GM19395 (cell line): ENCODE data around the gene PLAC8L1.
"Not testable (repeated sequence)": the region's sequence is repeated elsewhere in the genome, so short reads cannot be mapped to it uniquely, and the experiment has no call there.

Experiments used
- ATAC-seq: cut with Tn5 transposase; IDR thresholded peaks from one replicate; pipeline ENCODE4 v1.9.1; 2021; ENCODE audit warnings: mild to moderate bottlenecking, moderate library complexity; ENCODE audit not compliant: unreplicated experiment

The PLAC8L1 gene, protein sequence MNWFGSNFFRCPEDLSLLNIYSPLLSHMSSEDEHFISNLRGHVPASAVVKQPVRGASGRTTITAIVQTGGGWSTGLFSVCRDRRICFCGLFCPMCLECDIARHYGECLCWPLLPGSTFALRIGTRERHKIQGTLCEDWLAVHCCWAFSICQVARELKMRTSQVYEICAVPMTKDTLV

DNA sequence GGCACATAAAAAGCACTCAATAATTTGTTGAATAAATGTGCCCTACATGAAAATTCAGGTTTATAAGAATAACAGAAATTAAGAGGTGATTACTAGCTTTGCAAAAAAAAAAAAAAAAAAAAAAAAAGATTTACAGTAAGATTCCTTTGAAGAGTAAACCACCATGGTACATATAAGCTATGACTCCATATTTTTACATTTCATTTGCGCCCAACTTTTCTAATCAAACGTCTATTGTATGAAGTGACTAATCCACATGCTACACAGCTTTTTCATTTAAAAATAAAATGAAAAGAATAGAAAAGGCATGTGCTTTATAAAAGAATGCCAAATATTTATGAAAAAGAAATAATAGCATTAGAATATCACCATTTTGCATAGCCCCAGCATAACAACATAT is at the start of gene PLAC8L1:
TSS of gene PLAC8L1 (minus strand) at position 101 of the 400 bp plus-strand sequence. CDS start 1,266 bp downstream, outside the sequence.
- no peak for ATAC-seq

DNA sequence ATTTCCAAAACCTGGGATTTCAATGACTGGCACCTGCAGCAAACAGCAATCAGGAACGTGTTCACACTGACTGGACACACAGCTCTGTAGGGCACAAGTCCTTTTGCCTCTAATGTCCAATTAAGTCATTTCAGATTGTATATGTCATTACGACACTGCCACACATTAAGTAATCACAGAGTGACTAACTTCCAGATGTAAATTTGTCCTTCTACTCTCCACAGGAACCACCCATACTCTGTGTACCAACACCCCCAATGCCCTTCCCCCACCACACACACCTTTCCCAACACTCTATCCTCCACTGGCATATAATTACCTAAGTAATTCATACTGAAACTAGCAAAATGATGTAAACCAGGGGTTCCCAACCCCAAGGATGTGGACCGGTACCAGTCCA is 46.6 kb upstream of the PLAC8L1 start:
- ATAC-seq = no peak

DNA sequence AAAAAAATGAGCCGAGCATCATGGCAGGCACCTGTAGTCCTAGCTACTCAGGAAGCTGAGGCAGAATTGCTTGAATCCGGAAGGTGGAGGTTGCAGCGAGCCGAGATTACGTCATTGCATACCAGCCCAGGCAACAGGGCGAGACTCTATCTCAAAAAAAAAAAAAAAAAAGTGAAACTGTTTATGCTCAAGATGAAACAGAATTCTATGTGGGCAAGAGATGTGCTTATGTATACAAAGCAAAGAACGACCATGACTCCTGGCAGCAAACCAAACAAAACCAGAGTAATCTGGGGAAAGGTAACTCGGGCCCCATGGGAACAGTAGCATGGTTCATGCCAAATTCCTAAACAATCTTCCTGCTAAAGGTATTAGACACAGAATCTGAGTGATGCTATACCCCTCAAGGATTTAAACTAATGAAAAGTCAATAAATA is 32.6 kb upstream of the PLAC8L1 start:
- ATAC-seq = no peak

DNA sequence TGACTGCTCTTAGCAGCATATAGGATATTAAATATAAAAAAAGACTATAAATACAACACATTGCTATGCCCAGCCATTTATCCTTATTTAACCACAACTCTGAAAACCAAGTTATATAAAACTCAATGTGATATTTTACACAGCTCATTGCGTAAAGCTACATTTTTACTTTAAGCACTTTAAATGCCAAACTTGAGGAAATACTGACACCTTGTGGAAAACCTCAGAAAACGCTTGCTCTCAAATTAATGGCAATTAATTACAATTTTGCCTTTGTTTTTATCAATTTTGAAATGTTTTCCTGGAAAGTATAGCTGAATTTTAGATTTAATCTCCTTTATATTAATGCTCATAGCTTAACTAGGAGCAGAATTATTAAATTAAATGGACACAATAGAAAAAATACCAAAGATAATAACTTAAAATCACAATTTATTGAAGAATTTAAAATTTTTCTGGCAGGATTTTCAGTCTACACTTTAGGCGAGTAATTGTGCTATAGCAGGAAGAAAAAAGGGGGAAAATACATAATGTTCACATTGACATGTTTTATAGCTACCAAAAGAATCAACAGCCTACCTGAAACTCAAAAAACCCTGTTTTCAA is 25.2 kb upstream of the PLAC8L1 start:
- ATAC-seq = no peak

DNA sequence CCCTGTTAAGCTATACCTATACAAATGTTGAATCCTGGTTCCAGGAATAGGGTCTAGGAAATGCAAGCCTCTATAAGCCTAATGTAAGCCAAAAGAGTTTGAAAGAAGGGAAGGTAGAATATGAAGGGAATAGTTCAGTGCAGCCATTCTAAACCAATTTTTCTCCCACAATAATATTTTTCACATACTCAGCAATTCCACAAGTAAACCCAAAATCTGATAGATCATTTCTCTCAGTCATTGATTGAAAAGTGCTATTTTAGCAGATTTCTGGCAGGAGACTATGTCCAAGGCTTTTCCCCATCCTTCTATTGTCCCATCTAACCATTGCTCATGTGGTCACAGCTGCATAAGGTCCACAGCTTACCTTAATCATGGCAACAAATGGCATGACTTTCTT is 20.7 kb upstream of the PLAC8L1 start:
- no peak for ATAC-seq

DNA sequence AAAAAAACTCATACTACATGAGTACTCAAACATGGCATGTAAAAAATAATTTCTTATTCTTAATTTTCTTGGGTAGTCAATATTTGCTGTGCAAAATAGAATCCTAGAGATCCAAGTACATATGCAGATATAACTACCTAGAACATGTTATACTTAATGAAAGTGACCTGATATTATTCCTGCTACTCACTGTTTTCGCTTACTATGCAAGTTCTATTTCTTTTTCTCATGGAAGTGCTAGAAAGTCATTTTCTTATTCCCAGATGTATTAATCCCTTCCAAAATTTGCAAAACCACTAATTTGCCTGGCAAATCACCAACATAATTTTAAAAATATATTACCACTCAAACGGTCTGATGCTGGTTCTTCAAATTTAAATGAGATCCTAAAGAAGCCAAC is 19.2 kb upstream of the PLAC8L1 start:
- ATAC-seq = no peak

DNA sequence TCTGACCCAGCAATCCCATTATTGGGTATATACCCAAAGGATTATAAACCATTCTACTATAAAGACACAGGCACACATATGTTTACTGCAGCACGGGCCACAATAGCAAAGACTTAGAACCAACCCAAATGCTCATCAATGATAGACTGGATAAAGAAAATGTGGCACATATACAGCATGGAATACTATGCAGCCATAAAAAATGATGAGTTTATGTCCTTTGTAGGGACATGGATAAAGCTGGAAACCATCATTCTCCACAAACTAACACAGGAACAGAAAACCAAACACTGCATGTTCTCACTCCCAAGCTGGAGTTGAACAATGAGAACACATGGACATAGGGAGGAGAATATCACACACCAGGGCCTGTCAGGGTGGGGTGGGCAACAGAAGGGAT is 16.1 kb upstream of the PLAC8L1 start:
- ATAC-seq = not testable (repeated sequence)

DNA sequence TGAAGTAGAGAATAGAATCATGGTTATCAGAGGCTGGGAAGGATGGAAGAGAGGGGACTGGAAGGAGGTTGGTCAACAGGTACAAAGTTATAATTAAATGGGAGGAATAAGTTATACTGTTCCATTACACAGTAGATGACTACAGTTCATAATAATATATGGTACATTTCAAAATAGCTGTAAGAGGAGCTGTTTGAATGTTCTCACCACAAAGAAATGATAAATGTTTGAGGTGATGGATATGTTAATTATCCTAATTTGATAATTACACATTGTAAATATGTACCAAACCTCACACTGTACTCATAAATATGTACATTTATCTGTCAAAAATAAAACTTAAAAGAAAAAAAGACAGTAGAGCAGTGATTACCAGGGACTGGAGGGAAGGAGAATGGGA is 12.9 kb upstream of the PLAC8L1 start:
- ATAC-seq = no peak

DNA sequence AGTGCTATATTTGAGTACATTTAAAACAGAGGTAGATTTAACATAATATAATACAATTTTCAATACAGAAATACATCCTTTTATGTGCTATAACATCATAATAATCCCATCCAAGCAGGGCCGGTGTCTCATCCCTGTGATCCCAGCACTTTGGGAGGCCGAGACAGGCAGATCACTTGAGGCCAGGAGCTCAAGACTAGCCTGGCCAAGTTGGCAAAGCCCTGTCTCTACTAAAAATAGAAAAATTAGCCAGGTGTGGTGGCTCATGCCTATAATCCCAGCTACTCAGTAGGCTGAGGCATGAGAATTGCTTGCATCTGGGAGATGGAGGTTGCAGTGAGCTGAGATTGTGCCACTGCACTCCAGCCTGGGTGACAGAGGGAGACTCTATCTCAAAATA is 11.8 kb upstream of the PLAC8L1 start:
- ATAC-seq = not testable (repeated sequence)

DNA sequence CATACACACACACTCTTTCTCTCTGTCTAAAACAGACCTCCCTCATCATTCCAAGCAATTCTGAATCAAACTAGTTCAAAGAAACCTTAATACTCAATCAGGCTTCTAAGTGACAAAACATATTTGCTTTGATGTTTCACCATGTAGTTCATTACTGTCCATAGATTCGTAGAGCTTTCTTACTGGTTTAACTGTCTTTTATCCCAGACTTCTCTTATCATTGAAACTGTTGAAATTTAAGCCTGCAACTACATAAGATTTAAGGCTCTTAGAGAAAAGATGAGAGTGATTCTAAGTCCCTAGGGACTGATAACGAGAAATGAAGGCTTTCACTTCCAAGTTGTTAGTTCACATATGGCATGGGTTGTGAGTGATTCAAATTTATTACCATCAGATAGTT is 11.0 kb upstream of the PLAC8L1 start:
- ATAC-seq = no peak

DNA sequence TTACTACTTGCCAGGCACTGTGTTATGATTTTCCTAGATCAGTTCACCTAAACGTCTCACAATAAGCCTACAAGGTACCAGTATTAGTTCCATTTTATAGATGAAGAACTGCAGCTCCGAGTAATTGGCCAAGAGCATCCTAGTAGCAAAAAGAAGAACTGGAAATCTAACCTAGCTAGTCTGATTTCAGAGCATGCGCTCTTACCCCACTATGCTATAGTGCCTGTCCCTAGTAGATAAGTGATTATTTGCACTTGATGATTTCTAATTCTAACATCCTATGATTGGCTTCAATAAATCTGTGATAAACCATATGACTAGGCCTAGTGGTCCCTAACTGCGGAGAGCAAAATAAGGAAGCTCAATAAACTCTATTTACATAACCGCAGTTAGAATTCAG is 7.1 kb upstream of the PLAC8L1 start:
- ATAC-seq = no peak

DNA sequence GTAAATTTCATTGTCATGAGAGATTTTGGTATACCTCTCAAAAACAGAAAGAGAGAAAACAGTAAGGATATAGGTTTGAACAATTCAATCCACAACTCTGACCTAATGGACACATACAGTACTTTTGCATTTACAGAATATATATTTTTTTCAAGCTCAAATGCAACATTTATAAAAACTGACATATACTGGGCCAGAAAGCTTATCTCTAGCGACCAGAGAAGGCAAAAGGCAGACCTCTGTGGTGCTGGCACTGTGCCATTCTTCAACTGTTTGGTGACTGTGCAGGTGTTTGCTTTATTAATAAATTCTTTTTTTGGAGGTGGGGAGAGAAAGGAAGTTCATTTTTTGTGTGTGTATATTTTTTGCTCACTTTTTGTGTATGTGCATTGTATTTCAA is 6.0 kb upstream of the PLAC8L1 start:
- no peak for ATAC-seq

DNA sequence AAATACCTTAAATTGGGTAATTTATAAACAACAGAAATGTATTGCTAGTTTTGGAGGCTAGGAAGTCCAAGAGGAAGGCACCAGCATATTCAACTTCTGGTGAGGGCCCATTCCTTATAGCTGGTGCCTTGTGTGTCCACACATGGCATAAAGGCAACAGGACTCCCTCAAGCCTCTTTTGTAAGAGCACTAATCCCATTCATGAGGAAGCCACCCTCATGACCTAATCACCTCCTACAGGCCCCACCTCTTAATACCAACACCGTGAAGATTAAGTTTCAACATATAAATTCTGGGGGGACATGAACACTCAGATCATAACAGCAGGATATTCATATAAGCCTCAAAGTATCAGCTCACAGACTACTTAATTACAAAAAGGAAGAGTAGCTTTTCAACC is 4.0 kb upstream of the PLAC8L1 start:
- no peak for ATAC-seq

DNA sequence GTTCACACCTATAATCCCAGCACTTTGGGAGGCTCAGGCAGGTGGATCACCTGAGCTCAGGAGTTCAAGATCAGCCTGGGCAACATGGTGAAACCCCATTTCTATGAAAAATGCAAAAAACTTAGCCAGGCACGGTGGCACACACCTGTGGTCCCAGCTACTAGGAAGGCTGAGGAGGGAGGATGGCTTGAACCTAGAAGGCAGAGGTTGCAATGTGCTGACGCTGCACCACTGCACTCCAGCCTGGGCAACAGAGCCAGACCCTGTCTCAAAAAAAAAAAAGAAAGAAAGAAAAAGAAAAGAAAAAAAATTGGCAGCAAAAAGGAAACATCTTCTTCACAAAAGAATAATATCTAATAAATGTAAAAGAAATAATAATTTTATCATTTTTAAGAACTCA is 3.5 kb upstream of the PLAC8L1 start:
- ATAC-seq = not testable (repeated sequence)

DNA sequence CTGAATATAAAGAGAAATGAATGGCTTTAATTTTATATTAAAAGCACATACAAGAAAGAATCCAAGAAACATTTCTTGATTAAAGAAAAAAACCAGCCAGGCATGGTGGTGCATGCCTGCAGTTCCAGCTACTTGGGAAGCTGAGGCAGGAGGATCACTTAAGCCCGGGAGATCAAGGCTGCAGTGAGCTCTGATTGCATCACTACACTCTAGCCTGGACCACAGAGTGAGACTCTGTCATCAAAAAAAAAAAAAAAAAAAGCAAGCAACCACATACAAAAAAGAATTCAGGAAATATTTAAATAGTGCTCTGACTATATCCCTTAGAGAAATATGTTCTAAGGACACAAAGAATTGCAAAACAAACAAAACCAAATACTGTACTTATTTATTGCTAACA is 2.5 kb upstream of the PLAC8L1 start:
- no peak for ATAC-seq

DNA sequence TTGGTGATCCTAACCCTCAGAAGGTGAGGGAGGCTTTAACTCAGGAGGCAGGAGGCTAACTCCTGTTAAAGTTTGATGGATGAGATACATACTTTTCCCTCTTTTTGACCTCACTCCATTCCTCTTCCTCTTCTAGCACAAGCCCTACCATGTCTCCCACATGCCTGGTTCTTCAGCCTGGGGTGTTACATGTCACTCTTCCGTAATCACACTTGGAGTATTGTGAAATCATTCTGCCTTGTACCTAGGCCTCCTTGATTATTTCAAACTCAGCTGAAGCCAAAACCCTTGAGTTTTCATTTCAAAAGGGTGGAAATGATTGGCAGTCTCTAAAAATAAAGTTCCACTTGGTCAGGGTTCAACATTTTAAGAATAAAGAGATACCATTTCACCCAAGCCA is 1.8 kb downstream of the PLAC8L1 start:
- ATAC-seq = no peak

DNA sequence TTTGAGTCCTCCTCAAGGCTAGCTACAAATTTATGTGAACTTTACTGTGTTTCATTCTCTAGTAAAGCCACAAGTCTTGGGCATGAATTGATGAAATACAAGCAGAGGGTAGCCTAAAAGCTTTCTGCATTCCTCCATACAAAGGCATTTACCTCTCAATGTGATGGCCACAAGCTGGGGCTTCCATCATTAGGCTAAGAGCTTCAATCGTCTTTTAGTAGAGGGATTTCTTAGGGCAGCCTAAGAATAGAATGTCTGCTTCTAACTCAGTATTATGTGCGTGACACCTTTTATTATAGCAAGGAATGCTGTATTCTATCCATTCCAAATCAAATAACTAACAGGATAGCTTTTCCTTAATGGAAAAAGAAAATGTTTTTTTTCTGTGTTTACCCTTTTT is 3.7 kb downstream of the PLAC8L1 start:
- ATAC-seq = no peak

DNA sequence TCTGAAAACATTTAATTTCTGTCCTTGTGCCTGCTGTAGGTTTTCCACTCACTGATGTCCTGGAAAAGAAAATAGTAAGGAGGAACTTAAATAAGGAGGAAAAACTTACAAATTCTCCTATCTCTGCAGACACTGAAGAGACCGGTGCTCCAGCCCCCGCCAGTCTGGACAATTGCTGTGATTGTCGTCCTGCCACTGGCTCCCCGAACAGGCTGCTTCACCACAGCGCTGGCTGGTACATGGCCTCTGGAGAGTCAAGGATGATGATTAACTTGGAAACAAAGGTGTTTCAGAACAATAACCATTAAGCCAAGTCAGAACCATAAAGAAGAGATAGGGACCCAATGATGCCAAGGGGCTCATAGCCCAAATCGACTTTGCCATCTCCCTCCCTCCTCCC is 7.3 kb downstream of the PLAC8L1 start:
- no peak for ATAC-seq

DNA sequence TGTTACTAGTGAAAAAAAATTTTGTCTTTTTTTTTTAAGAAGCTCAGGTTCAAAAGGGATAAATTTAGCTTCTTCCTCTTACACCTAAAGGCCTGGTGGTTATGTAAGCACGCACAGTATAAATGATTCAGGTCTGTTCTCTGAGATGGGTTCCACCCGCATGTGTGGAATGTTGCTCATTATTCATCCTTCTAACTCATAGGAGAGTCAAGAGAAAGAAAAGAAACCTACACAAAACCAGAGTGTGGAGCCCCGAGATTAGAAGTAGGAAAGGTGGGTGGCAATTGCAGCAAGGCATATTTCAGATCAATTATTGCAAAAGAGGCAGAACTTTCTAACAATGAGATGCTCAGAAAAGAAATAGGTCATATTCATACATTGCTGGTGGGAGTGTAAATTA is 13.5 kb downstream of the PLAC8L1 start:
- ATAC-seq = no peak

DNA sequence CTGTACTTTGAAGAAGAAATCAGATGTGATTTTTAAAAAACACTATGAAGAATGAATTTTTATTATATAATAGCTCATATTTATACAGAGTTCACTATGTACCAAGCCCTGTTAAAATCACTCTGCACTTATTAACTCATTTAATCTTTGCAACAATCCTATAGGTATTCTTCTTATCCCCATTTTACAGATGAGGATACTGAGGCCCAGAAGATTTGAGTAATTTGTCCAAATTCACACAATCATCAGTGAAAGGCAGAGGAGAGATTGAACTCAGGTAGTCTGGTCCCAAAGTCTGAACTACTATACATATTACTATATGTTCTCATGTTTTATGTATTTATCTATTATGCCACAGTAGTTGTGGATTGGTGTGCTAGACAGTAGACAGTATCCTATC is 16.1 kb downstream of the PLAC8L1 start:
- ATAC-seq = no peak

DNA sequence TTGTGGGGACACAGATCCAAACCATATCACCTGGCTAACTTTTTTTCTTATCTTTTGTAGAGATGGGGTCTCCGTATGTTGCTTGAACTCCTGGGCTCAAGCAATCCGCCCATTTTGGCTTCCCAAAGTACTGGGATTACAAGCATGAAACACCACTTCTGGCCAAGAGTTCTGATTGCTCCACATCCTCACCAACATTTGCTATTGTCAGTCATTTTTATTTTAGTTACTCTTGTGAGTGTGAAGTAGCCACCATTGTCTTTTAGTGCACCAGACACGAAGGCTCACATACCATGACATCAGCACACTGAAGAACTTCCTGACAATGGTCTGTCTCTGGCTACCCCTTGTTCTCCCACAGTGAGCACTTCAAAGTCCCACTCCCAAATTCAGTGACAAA is 17.3 kb downstream of the PLAC8L1 start:
- ATAC-seq = no peak

DNA sequence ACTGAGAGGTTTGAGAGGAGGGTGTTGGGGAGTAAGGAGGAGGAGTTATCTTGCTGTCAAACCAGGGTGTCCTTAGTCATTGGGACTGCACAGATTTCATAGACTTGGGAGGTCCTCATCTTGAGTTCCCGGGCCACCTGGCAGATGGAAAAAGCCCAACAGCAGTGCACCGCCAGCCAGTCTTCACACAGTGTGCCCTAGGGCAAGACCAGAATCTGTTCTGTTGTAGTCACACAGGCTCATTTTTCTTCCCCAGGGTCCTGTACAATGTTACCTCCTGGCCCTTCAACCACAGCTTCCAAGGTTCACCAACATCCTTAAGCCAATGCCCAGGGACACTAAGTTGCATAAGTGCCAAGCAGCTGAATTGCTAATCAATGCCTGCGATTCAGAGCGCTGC is 21.0 kb downstream of the PLAC8L1 start:
- ATAC-seq = no peak

DNA sequence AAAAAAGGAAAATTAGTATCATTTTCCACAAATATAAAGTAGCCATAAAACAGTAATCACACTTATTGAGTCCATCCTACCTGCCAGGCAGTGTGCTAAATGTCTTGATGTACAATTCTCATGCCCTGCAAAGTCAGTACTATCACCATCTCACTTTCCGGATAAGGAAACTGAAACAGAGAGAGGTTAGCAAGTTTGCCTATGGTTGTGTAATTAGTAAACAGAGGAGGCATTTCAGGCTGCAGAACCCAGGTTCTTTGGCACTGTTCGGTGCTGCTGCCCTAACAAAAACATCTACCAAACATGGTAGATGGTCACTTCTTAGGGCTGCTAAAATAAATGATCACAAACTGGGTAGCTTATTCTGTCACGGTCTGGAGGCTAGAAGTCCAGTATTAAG is 22.6 kb downstream of the PLAC8L1 start:
- ATAC-seq = peak; percentile 94
